HEK293 (cell line): ENCODE measurements around the gene ITPA.

Source experiments
- FEZF1 ChIP-seq: fragments of 450-650 bp; formaldehyde crosslinking; IDR thresholded peaks from 2 replicates; pipeline ENCODE4 v1.5.1; 2016; ENCODE audit warnings: missing biosample characterization, missing genetic modification characterization
- GLI4 ChIP-seq: fragments of 450-650 bp; formaldehyde crosslinking; IDR thresholded peaks from 2 replicates; pipeline ENCODE4 v1.5.1; 2016; ENCODE audit warnings: missing biosample characterization, missing genetic modification characterization
- HOXA7 ChIP-seq: sonication (generic); formaldehyde crosslinking; IDR thresholded peaks from 2 replicates; pipeline ENCODE4 v1.8.1; 2022; ENCODE audit warnings: missing genetic modification reagents, borderline replicate concordance
- KLF1 ChIP-seq: fragments of 450-650 bp; formaldehyde crosslinking; IDR thresholded peaks from 2 replicates; pipeline ENCODE4 v1.5.1; 2016; ENCODE audit warnings: missing biosample characterization, missing genetic modification characterization
- KLF7 ChIP-seq: fragments of 450-650 bp; formaldehyde crosslinking; IDR thresholded peaks from 2 replicates; pipeline ENCODE4 v1.5.1; 2016; ENCODE audit warnings: missing biosample characterization, missing genetic modification characterization, borderline replicate concordance
- SALL2 ChIP-seq: fragments of 450-650 bp; formaldehyde crosslinking; IDR thresholded peaks from 2 replicates; pipeline ENCODE4 v1.5.0; 2017; ENCODE audit warnings: missing biosample characterization, mild to moderate bottlenecking, missing genetic modification characterization, borderline replicate concordance
- SP3 ChIP-seq: fragments of 450-650 bp; formaldehyde crosslinking; IDR thresholded peaks from 2 replicates; pipeline ENCODE4 v1.5.1; 2016; ENCODE audit warnings: missing biosample characterization, missing genetic modification characterization
- ZNF112 ChIP-seq: fragments of 450-650 bp; formaldehyde crosslinking; IDR thresholded peaks from 2 replicates; pipeline ENCODE4 v1.5.0; 2017; ENCODE audit warnings: missing biosample characterization, missing genetic modification characterization
- ZNF132 ChIP-seq: fragments of 450-650 bp; formaldehyde crosslinking; IDR thresholded peaks from 2 replicates; pipeline ENCODE4 v1.5.1; 2017; ENCODE audit warnings: missing biosample characterization, missing genetic modification characterization, borderline replicate concordance
- ZNF221 ChIP-seq: fragments of 450-650 bp; formaldehyde crosslinking; IDR thresholded peaks from 2 replicates; pipeline ENCODE4 v1.5.1; 2017; ENCODE audit warnings: missing biosample characterization, missing genetic modification characterization, borderline replicate concordance
- ZNF248 ChIP-seq: fragments of 450-650 bp; formaldehyde crosslinking; IDR thresholded peaks from 2 replicates; pipeline ENCODE4 v1.5.1; 2017; ENCODE audit warnings: missing biosample characterization, missing genetic modification characterization
- ZNF426 ChIP-seq: fragments of 450-650 bp; formaldehyde crosslinking; IDR thresholded peaks from 2 replicates; pipeline ENCODE4 v1.5.1; 2017; ENCODE audit warnings: missing biosample characterization, missing genetic modification characterization, mild to moderate bottlenecking, inconsistent platforms, moderate library complexity
- ZNF610 ChIP-seq: fragments of 450-650 bp; formaldehyde crosslinking; IDR thresholded peaks from 2 replicates; pipeline ENCODE4 v1.5.1; 2016; ENCODE audit warnings: missing biosample characterization, missing genetic modification characterization, borderline replicate concordance
- ZNF624 ChIP-seq: fragments of 450-650 bp; formaldehyde crosslinking; IDR thresholded peaks from 2 replicates; pipeline ENCODE4 v1.5.1; 2017; ENCODE audit warnings: missing biosample characterization, missing genetic modification characterization
- ZNF629 ChIP-seq: fragments of 450-650 bp; formaldehyde crosslinking; IDR thresholded peaks from 2 replicates; pipeline ENCODE4 v1.5.1; 2017; ENCODE audit warnings: missing biosample characterization, missing genetic modification characterization
- ZNF664 ChIP-seq: fragments of 450-650 bp; formaldehyde crosslinking; IDR thresholded peaks from 2 replicates; pipeline ENCODE4 v1.5.1; 2016; ENCODE audit warnings: missing biosample characterization, missing genetic modification characterization
- ZNF747 ChIP-seq: fragments of 450-650 bp; formaldehyde crosslinking; IDR thresholded peaks from 2 replicates; pipeline ENCODE4 v1.5.1; 2016; ENCODE audit warnings: missing biosample characterization, missing genetic modification characterization
- ZSCAN30 ChIP-seq: fragments of 450-650 bp; IDR thresholded peaks from 2 replicates; pipeline ENCODE4 v1.5.1; 2018; ENCODE audit warnings: missing biosample characterization, mild to moderate bottlenecking, missing genetic modification characterization, moderate library complexity
- TF ChIP-seq, protein P1 (sequence below): fragments of 450-650 bp; formaldehyde crosslinking; IDR thresholded peaks from 2 replicates; pipeline ENCODE4 v1.5.1; 2017; ENCODE audit warnings: missing biosample characterization, mild to moderate bottlenecking, missing genetic modification characterization, moderate library complexity
- TF ChIP-seq, protein P2 (sequence below): IDR thresholded peaks from 2 replicates; pipeline ENCODE4 v1.6.1; 2011; ENCODE audit warnings: mild to moderate bottlenecking, low read depth, low read length, borderline replicate concordance
- TF ChIP-seq, protein P3 (sequence below): fragments of 450-650 bp; formaldehyde crosslinking; IDR thresholded peaks from 2 replicates; pipeline ENCODE4 v1.5.1; 2016; ENCODE audit warnings: missing biosample characterization, missing genetic modification characterization
- TF ChIP-seq, protein P4 (sequence below): fragments of 450-650 bp; formaldehyde crosslinking; IDR thresholded peaks from 2 replicates; pipeline ENCODE4 v1.5.0; 2017; ENCODE audit warnings: missing biosample characterization, missing genetic modification characterization, borderline replicate concordance
- TF ChIP-seq, protein P5 (sequence below): fragments of 450-650 bp; formaldehyde crosslinking; IDR thresholded peaks from 2 replicates; pipeline ENCODE4 v1.5.1; 2016; ENCODE audit warnings: missing biosample characterization, missing genetic modification characterization, borderline replicate concordance
- TF ChIP-seq, protein P6 (sequence below): fragments of 450-650 bp; formaldehyde crosslinking; IDR thresholded peaks from 2 replicates; pipeline ENCODE4 v1.5.1; 2016; ENCODE audit warnings: missing biosample characterization, missing genetic modification characterization

ITPA gene

DNA sequence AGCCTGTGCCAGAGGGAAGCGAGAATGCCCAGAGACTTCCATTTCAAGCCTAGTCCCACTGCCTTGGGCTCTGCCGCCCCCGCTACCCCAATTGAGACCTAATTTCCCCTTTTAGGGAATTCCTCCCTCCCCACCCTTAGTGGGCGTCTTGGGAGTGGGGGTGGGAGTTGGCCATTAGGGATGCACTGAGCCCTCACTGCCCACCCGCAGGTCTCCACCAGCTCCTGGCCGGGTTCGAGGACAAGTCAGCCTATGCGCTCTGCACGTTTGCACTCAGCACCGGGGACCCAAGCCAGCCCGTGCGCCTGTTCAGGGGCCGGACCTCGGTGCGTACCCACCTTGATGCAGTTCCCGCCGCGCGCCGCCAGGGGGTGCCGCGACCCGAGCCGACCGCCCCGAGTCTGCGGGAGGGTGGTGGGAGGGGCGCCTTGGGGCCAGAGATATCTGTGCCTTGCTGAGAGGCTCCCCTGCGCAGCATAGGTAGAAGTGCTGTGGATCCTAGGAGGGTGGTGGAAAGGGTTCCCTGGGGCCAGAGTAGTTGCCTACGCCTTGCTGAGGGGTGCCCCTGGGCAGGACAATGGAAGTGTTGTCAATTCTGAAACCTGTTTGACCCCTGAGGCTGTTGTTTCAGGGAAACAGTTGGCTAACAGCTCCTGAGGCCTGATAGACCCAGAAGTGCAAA is 9.2 kb downstream of the ITPA start (continued):
- TF ChIP-seq ZNF248 (tag by site-specific recombination), result no peak
- TF ChIP-seq GLI4 (tag by site-specific recombination), result no peak
- peak; percentile 38; the same call in 1 of the 2 replicates for TF ChIP-seq SP3 (tag by site-specific recombination)
- TF ChIP-seq, protein P1, sequence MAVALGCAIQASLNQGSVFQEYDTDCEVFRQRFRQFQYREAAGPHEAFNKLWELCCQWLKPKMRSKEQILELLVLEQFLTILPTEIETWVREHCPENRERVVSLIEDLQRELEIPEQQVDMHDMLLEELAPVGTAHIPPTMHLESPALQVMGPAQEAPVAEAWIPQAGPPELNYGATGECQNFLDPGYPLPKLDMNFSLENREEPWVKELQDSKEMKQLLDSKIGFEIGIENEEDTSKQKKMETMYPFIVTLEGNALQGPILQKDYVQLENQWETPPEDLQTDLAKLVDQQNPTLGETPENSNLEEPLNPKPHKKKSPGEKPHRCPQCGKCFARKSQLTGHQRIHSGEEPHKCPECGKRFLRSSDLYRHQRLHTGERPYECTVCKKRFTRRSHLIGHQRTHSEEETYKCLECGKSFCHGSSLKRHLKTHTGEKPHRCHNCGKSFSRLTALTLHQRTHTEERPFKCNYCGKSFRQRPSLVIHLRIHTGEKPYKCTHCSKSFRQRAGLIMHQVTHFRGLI (tag by site-specific recombination), result no peak
- TF ChIP-seq ZNF112 (tag by site-specific recombination), result no peak
- no peak for TF ChIP-seq ZNF610 (tag by site-specific recombination)
- TF ChIP-seq, protein P2, sequence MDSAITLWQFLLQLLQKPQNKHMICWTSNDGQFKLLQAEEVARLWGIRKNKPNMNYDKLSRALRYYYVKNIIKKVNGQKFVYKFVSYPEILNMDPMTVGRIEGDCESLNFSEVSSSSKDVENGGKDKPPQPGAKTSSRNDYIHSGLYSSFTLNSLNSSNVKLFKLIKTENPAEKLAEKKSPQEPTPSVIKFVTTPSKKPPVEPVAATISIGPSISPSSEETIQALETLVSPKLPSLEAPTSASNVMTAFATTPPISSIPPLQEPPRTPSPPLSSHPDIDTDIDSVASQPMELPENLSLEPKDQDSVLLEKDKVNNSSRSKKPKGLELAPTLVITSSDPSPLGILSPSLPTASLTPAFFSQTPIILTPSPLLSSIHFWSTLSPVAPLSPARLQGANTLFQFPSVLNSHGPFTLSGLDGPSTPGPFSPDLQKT, result no peak
- TF ChIP-seq, protein P3, sequence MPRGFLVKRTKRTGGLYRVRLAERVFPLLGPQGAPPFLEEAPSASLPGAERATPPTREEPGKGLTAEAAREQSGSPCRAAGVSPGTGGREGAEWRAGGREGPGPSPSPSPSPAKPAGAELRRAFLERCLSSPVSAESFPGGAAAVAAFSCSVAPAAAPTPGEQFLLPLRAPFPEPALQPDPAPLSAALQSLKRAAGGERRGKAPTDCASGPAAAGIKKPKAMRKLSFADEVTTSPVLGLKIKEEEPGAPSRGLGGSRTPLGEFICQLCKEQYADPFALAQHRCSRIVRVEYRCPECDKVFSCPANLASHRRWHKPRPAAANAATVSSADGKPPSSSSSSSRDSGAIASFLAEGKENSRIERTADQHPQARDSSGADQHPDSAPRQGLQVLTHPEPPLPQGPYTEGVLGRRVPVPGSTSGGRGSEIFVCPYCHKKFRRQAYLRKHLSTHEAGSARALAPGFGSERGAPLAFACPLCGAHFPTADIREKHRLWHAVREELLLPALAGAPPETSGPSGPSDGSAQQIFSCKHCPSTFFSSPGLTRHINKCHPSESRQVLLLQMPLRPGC (tag by site-specific recombination), result no peak
- TF ChIP-seq ZNF629 (tag by site-specific recombination), result no peak
- no peak for TF ChIP-seq KLF7 (tag by site-specific recombination)
- TF ChIP-seq ZSCAN30 (tag by site-specific recombination), result no peak
- TF ChIP-seq, protein P4, sequence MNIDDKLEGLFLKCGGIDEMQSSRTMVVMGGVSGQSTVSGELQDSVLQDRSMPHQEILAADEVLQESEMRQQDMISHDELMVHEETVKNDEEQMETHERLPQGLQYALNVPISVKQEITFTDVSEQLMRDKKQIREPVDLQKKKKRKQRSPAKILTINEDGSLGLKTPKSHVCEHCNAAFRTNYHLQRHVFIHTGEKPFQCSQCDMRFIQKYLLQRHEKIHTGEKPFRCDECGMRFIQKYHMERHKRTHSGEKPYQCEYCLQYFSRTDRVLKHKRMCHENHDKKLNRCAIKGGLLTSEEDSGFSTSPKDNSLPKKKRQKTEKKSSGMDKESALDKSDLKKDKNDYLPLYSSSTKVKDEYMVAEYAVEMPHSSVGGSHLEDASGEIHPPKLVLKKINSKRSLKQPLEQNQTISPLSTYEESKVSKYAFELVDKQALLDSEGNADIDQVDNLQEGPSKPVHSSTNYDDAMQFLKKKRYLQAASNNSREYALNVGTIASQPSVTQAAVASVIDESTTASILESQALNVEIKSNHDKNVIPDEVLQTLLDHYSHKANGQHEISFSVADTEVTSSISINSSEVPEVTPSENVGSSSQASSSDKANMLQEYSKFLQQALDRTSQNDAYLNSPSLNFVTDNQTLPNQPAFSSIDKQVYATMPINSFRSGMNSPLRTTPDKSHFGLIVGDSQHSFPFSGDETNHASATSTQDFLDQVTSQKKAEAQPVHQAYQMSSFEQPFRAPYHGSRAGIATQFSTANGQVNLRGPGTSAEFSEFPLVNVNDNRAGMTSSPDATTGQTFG, result no peak
- TF ChIP-seq SALL2 (tag by site-specific recombination), result no peak
- no peak for TF ChIP-seq ZNF664
- no peak for TF ChIP-seq ZNF426 (tag by site-specific recombination)
- no peak for TF ChIP-seq FEZF1
- TF ChIP-seq, protein P5, sequence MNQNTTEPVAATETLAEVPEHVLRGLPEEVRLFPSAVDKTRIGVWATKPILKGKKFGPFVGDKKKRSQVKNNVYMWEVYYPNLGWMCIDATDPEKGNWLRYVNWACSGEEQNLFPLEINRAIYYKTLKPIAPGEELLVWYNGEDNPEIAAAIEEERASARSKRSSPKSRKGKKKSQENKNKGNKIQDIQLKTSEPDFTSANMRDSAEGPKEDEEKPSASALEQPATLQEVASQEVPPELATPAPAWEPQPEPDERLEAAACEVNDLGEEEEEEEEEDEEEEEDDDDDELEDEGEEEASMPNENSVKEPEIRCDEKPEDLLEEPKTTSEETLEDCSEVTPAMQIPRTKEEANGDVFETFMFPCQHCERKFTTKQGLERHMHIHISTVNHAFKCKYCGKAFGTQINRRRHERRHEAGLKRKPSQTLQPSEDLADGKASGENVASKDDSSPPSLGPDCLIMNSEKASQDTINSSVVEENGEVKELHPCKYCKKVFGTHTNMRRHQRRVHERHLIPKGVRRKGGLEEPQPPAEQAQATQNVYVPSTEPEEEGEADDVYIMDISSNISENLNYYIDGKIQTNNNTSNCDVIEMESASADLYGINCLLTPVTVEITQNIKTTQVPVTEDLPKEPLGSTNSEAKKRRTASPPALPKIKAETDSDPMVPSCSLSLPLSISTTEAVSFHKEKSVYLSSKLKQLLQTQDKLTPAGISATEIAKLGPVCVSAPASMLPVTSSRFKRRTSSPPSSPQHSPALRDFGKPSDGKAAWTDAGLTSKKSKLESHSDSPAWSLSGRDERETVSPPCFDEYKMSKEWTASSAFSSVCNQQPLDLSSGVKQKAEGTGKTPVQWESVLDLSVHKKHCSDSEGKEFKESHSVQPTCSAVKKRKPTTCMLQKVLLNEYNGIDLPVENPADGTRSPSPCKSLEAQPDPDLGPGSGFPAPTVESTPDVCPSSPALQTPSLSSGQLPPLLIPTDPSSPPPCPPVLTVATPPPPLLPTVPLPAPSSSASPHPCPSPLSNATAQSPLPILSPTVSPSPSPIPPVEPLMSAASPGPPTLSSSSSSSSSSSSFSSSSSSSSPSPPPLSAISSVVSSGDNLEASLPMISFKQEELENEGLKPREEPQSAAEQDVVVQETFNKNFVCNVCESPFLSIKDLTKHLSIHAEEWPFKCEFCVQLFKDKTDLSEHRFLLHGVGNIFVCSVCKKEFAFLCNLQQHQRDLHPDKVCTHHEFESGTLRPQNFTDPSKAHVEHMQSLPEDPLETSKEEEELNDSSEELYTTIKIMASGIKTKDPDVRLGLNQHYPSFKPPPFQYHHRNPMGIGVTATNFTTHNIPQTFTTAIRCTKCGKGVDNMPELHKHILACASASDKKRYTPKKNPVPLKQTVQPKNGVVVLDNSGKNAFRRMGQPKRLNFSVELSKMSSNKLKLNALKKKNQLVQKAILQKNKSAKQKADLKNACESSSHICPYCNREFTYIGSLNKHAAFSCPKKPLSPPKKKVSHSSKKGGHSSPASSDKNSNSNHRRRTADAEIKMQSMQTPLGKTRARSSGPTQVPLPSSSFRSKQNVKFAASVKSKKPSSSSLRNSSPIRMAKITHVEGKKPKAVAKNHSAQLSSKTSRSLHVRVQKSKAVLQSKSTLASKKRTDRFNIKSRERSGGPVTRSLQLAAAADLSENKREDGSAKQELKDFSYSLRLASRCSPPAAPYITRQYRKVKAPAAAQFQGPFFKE (tag by site-specific recombination), result no peak
- no peak for TF ChIP-seq ZNF747 (tag by site-specific recombination)
- TF ChIP-seq ZNF221 (tag by site-specific recombination), result no peak
- TF ChIP-seq, protein P6, sequence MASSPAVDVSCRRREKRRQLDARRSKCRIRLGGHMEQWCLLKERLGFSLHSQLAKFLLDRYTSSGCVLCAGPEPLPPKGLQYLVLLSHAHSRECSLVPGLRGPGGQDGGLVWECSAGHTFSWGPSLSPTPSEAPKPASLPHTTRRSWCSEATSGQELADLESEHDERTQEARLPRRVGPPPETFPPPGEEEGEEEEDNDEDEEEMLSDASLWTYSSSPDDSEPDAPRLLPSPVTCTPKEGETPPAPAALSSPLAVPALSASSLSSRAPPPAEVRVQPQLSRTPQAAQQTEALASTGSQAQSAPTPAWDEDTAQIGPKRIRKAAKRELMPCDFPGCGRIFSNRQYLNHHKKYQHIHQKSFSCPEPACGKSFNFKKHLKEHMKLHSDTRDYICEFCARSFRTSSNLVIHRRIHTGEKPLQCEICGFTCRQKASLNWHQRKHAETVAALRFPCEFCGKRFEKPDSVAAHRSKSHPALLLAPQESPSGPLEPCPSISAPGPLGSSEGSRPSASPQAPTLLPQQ, result no peak
- peak; percentile 8; the same call in 1 of the 2 replicates for TF ChIP-seq KLF1 (tag by site-specific recombination)
- no peak for TF ChIP-seq HOXA7 (CRISPR knock-in tag)
- TF ChIP-seq ZNF132, result no peak
- TF ChIP-seq ZNF624 (tag by site-specific recombination), result no peak
